A549 (cell line): ENCODE results near the gene FCRL1.

ENCODE experiments used
- CHD4 ChIP-seq: fragments of 200-600 bp; sonication (generic); IDR thresholded peaks from 2 replicates; pipeline ENCODE4 v1.6.1; 2016; ENCODE audit warnings: antibody characterized with exemption, mild to moderate bottlenecking, borderline replicate concordance
- E2F6 ChIP-seq: IDR thresholded peaks from 2 replicates; pipeline ENCODE4 v1.6.1; 2012; ENCODE audit warnings: low read depth, borderline replicate concordance
- EP300 ChIP-seq, 2 experiments: fragments of >200 bp; sonication (Bioruptor Twin); formaldehyde crosslinking; IDR thresholded peaks; 2 replicates in 1 of 2; 3 replicates in 1 of 2; pipeline ENCODE4 v1.6.1; 2016 to 2017
- JUN ChIP-seq, 2 experiments: fragments of >200 bp; sonication (Bioruptor Twin); formaldehyde crosslinking; IDR thresholded peaks; 2 replicates in 1 of 2; 3 replicates in 1 of 2; pipeline ENCODE4 v1.6.1; 2016 to 2017
- MYC ChIP-seq: IDR thresholded peaks from 2 replicates; pipeline ENCODE4 v1.6.1; 2012; ENCODE audit warnings: mild to moderate bottlenecking, inconsistent platforms, low read length, improper control_type of control experiment, borderline replicate concordance
- POLR2A ChIP-seq: IDR thresholded peaks from 2 replicates; pipeline ENCODE4 v1.6.1; 2012; ENCODE audit warnings: mild to moderate bottlenecking, low read length
- POLR2AphosphoS2 ChIP-seq: conservative IDR thresholded peaks from 2 replicates; pipeline ENCODE4 v1.6.1; 2012; ENCODE audit warnings: low read length, improper control_type of control experiment, inconsistent platforms
- RCOR1 ChIP-seq: fragments of 150-350 bp; IDR thresholded peaks from 2 replicates; pipeline ENCODE4 v1.6.1; 2014; ENCODE audit warnings: antibody characterized with exemption, low read length, low read depth
- SMC3 ChIP-seq: fragments of >200 bp; sonication (Bioruptor Twin); formaldehyde crosslinking; IDR thresholded peaks from 3 replicates; pipeline ENCODE4 v1.6.1; 2018; ENCODE audit warnings: inconsistent platforms
- TF ChIP-seq, protein P1 (sequence below): IDR thresholded peaks from 2 replicates; pipeline ENCODE4 v1.6.1; 2012
- TF ChIP-seq, protein P2 (sequence below): fragments of 450-650 bp; IDR thresholded peaks from 2 replicates; pipeline ENCODE4 v1.6.1; 2014; ENCODE audit warnings: antibody characterized with exemption
- TF ChIP-seq, protein P3 (sequence below): fragments of >200 bp; sonication (Bioruptor Twin); formaldehyde crosslinking; IDR thresholded peaks from 3 replicates; pipeline ENCODE4 v1.5.1; 2016
- TF ChIP-seq, protein P4 (sequence below): fragments of 200-600 bp; sonication (generic); IDR thresholded peaks from 2 replicates; pipeline ENCODE4 v1.6.1; 2016; ENCODE audit warnings: antibody characterized with exemption, mild to moderate bottlenecking, moderate library complexity

- TF ChIP-seq CHD4 (no peak), EP300 (IDR thresholded peaks at IDR 0.05) (no peak), POLR2A (no peak), E2F6 (no peak), MYC (no peak), SMC3 (no peak), POLR2AphosphoS2 (no peak), RCOR1 (no peak), JUN (IDR thresholded peaks at IDR 0.05) (no peak)
- TF ChIP-seq, protein P1, sequence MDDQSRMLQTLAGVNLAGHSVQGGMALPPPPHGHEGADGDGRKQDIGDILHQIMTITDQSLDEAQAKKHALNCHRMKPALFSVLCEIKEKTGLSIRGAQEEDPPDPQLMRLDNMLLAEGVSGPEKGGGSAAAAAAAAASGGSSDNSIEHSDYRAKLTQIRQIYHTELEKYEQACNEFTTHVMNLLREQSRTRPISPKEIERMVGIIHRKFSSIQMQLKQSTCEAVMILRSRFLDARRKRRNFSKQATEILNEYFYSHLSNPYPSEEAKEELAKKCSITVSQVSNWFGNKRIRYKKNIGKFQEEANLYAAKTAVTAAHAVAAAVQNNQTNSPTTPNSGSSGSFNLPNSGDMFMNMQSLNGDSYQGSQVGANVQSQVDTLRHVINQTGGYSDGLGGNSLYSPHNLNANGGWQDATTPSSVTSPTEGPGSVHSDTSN, result no peak
- TF ChIP-seq, protein P2, sequence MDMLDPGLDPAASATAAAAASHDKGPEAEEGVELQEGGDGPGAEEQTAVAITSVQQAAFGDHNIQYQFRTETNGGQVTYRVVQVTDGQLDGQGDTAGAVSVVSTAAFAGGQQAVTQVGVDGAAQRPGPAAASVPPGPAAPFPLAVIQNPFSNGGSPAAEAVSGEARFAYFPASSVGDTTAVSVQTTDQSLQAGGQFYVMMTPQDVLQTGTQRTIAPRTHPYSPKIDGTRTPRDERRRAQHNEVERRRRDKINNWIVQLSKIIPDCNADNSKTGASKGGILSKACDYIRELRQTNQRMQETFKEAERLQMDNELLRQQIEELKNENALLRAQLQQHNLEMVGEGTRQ, result no peak
- TF ChIP-seq, protein P3, sequence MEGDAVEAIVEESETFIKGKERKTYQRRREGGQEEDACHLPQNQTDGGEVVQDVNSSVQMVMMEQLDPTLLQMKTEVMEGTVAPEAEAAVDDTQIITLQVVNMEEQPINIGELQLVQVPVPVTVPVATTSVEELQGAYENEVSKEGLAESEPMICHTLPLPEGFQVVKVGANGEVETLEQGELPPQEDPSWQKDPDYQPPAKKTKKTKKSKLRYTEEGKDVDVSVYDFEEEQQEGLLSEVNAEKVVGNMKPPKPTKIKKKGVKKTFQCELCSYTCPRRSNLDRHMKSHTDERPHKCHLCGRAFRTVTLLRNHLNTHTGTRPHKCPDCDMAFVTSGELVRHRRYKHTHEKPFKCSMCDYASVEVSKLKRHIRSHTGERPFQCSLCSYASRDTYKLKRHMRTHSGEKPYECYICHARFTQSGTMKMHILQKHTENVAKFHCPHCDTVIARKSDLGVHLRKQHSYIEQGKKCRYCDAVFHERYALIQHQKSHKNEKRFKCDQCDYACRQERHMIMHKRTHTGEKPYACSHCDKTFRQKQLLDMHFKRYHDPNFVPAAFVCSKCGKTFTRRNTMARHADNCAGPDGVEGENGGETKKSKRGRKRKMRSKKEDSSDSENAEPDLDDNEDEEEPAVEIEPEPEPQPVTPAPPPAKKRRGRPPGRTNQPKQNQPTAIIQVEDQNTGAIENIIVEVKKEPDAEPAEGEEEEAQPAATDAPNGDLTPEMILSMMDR, result no peak
- TF ChIP-seq, protein P4, sequence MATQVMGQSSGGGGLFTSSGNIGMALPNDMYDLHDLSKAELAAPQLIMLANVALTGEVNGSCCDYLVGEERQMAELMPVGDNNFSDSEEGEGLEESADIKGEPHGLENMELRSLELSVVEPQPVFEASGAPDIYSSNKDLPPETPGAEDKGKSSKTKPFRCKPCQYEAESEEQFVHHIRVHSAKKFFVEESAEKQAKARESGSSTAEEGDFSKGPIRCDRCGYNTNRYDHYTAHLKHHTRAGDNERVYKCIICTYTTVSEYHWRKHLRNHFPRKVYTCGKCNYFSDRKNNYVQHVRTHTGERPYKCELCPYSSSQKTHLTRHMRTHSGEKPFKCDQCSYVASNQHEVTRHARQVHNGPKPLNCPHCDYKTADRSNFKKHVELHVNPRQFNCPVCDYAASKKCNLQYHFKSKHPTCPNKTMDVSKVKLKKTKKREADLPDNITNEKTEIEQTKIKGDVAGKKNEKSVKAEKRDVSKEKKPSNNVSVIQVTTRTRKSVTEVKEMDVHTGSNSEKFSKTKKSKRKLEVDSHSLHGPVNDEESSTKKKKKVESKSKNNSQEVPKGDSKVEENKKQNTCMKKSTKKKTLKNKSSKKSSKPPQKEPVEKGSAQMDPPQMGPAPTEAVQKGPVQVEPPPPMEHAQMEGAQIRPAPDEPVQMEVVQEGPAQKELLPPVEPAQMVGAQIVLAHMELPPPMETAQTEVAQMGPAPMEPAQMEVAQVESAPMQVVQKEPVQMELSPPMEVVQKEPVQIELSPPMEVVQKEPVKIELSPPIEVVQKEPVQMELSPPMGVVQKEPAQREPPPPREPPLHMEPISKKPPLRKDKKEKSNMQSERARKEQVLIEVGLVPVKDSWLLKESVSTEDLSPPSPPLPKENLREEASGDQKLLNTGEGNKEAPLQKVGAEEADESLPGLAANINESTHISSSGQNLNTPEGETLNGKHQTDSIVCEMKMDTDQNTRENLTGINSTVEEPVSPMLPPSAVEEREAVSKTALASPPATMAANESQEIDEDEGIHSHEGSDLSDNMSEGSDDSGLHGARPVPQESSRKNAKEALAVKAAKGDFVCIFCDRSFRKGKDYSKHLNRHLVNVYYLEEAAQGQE, result no peak
Measured at GRCh38 chr1:157820299-157820698, 379 bp upstream of the FCRL1 start.
